HG02970 (cell line): Measurements from ENCODE around the gene APBA2.

Source experiments
- ATAC-seq: cut with Tn5 transposase; IDR thresholded peaks from one replicate; pipeline ENCODE4 v1.9.1; 2021; ENCODE audit warnings: mild to moderate bottlenecking, moderate library complexity, moderate number of reproducible peaks; ENCODE audit not compliant: unreplicated experiment, low FRiP score

The APBA2 gene

DNA sequence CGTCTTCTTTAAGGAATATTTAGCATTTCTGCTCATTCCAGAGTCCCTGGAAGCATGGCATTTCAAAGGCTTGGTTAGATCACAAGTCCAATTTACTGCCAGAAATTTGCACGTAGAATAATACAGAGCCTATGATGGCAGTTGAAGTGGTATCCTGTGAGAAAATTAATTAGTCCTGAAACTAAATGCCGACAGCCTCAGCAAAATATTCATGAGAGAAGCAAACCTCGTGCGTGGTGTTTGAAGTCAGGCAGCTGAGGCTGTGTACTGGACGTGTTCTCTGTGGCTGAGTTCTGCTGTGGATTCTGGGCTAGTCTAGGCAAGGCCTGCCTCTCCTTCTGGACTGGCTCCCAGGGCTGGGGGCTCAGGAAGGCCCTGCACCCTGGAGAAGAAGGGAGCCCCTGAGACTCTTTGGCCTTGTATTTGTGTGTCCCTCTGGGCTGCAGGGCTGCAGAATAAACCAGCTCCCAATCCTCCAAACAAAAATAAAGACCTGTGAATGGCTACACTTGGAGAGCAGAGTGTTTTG, 106.6 kb downstream of the APBA2 start:
- ATAC-seq, result no peak

DNA sequence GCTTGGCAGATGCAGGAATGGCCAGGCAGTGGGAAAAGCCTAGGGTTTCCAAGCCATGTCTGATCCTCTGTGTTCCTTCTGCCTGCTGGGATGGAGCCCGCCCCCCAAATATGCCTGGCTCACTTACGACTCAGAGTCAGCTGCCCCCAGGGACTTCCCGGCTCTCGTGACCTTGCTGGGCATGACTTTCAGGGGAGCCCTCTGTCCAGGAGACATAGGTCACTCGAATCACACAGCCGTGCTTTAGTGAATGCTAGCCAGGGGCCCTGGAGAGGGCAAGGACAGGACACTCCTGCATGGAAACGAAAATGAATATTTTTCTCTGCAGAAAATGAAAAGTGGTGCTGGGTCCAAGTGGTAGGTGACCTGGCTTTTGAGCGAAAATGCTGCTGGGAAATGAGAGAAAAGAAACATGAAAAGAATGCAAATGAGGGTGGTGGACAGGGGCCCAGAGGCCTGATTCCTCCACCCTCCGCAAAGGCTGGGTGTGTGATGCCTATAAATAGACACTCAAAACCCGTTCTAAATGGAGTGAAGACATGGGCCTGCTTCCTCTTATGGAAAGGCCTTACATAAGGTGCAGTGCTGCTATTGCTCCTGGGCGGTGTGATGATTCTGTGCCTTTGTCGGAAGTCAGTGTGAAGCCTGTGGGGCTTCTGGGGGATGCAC, 107.4 kb downstream of the APBA2 start:
- ATAC-seq, result no peak

DNA sequence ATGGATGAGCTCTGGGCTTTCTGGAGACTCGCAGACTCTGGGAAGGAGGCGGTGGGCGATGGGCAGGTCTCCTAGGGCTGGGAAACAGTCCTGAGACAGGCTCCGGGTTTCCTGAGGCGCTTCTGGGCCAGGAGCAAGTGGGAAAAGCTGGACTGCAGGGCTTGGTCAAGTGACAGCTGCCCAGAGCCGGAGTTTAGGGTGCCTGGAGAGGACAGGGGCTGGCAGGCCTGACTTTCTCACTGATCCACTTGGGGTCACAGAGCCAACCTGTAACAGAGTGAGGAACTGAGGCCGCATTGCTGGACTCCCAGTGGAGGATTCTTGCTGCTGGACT, 107.9 kb downstream of the APBA2 start:
- ATAC-seq, result no peak

DNA sequence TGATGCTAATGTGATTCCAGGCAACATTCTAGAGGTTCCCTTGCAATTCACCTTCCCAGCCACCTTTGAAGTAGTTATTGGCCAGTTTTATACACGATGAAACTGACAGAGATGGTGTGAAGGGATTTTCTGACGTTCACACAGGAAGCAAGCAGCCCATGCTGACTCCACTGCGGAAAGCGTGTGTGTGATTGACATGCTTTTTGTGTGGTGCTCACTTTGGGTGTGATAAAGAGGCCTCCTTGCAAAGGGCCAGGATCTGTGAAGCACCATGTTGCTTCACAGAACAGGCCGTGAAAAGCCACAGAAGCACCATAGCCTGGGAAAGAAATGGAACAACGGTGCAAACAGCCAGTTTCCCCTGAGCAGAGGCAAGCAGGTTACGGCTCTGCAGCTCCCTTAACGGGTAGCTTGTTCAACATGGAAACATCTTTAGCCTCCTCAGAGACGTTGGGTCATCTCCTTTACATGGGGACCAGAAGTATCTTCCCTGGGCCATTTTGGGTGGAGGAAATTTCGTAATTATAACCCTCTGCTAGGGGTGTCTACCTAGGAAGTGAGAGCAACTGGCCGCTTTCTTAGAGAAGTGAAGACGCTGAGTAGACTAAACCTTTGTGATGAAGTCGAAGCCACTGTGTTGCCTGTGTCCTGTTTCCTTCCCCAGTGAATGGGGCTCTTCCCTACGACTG, 108.5 kb downstream of the APBA2 start:
- ATAC-seq, result no peak

DNA sequence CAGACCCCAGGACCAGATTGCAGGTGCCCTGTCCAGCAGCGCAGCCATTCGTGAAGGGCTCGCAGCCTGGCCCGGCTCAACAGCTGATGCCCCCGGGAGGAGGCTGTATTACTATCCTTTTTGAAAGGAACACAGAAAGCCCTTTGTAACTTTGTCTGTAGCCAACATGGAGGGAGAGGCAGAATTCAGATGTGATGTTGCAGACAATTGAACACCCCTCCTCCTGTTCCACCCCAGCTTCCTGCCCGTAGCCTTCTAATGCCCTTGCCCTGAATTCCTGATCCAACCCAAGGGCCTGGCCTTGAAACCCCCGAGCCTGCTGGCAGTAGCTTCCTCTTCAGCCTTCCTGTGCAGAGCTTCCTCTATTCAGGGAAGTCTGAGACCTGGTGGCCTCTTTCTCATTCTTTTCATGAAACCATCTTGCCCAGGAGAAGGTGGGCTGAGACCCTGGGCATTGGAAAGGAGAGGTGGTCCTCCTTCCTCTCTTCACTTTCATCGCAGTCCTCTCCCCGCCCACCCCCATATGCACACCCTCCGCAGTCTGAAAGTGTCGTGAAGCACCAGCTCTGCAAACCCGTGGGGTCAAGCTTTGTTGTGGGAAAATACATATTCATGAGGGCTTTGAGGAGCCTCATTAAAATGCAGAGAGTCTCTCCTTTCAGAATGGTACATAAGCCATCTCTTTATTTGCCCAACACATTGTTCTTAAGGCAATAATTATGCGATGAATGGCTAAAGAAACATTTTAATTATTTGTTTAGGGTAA, 109.2 kb downstream of the APBA2 start:
- no peak for ATAC-seq

DNA sequence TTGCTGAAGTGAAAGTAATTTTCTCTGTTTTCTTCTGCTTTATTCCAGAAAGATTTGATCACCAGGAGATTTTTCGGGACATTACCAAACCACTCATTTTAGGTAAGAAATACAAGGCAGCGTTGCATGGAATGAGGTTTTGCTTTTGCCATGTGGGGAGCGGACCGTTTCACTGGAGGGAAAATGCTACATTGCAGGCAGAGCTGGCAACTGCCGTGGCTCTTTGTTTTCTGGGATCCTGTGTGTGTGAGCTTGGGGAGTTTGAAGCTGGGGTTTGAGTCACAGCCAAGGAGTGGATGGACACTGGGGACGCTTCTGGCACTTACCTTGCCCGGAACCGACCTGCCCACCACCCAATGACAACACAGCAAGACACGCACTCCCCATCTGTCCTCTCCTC, 109.9 kb downstream of the APBA2 start:
- ATAC-seq, result no peak

DNA sequence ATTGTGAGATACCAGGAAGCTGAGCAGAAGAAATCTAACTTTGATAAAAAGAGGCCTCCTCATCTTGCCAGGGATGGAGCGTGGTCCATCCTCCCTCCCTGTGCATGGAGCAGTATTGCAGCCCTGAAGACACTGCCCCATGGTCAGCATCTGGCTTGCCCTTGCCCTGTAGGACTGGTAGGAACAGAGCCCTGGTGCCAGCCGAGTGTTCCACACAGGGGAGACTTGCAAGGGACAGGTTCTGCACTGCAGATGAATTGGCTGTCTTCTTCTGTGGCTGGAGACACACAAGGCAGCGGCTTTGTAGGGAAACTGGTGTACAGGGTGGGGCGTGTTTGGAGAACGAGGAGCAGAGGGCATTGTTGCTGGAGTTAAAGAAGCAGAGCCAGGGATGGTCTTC, 110.5 kb downstream of the APBA2 start:
- no peak for ATAC-seq

DNA sequence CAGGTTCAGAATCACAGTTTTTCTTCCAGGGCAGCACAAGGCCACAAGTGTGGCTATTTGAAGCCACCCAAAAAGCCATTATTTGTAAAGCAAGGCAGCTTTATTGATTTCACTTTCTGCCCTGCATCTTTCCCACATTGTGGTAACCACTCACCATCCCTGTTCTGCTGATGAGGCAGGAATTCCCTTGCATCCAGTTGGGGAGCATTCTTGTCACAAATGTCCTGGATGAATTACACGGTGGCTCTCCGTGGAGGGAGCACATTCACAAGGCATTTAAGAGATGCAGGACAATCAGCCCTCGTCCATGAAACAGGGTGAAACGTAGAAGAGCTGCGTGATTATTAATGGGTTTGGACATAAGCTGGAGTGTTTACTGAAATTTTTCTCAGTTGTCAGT, 111.2 kb downstream of the APBA2 start:
- no peak for ATAC-seq

DNA sequence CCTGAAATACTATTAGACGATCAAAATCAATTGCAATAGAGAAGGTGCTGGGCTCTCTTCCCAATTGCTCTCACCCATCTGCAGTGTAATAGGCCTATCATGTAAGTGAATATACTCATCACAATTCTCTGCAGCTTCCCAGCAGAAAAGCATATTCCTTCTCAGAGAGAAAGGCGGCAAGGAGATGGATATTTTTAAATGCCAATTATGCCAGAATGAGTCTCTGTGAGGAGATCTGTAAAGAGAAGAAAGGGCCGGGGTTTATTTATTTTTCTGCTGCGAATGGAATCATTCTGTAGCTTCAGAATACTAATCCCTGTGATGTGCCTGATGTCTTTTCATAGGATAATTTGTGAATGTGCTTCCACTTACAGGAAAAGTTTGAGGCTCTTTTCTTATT, 112.0 kb downstream of the APBA2 start:
- ATAC-seq, result no peak

DNA sequence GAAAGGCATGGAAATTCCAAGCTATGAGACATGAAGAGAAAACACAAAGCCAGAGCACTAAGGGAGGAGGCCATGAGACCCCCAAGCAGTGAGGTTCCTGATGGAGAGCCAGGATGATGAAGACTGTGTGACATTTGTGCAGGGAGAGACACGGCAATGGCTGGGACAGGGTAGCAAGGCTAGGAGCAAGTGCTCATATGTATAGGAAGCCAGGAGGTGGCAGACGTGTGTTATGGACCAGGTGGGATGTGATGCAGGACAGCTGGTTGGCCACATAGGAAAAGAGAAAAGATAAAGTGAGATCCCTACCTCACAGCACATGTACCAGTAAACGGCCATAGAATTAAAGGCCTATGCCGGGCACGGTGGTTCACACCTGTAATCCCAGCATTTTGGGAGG, 112.7 kb downstream of the APBA2 start:
- no peak for ATAC-seq

DNA sequence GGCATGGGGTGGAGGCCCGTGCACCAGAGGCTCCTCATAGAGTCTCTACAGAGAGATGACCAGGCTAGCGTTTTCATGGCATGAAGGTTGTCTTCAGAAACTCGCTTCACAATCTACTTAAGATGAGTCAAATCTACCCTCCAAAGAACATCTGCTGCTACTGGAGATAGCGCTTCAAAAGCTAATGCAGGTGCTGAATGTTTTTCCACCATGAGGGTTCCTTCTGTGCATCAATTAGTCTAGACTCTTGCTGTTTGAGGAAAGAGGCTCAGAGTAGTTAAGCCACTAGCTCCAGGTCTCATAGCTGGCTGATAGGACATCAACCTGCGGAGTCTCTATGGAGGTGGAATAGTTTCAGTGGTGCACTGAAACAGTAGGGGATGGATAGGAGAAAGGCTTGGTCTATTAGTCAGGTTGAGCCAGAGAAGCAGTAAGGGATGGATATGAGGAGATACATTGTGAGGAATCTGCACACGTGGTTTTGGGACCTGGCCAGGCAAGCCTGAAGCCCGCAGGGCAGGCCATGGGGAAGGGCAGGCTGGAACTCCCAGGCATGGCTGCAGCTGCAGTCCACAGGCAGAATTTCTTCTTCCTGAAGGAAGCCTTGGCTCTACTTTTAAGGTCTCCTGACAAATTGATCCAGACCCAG, 117.5 kb downstream of the APBA2 start:
- no peak for ATAC-seq

DNA sequence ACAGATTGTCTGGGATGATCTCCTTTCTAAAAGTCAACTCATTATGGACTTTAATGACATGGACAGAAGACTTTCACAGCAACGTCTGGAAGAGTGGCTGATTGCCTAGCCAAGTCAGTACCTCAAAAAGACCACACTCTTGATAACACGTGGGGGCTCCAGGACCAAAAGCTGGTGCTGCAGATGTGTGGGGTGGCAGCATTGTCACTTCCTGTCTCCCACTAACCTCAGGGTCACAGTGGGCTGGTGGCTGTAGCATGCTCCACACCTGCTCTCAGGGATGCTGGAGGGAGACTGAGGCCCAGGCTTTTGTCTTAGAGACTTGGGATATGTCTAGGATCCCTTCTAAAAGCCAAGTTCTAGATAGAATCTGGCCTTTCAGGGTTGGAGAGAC, 118.1 kb downstream of the APBA2 start:
- ATAC-seq, result no peak

DNA sequence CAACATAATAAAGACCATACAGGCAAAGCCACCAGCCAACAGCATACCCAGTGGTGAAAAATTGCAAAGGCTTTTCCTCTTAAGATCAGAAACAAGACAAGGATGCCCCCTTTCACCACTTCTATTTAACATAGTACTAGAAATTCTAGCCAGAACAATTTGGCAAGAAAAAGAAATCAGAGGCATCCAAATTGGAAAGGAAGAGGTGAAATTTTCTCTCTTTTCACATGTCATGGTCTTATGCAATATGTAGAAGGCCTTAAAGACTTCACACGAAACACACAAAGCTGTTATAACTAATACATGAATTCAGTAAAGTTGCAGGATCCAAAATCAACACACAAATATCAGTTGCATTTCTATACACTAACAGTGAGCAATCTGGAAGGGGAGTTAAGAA, 120.2 kb downstream of the APBA2 start:
- ATAC-seq, result no peak

DNA sequence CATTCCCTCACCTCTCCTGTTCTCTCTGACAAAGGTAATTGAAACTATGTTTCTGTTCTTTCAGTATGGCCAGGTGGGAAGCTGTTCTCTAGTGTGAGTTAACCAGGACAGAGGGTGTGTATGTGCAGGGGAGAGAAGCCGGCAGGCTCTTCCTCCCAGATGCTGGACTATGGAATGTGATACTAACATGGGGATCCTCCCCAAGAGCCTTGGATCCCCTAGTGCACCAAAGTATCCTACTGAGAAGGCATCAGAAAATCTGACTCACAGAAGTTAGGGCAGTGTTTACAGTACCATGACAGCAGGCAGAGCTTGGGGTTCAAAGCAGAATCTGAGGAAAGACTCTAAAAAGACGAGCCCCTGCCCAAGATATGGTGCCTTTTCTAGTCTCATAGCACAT, 123.1 kb downstream of the APBA2 start:
- no peak for ATAC-seq

DNA sequence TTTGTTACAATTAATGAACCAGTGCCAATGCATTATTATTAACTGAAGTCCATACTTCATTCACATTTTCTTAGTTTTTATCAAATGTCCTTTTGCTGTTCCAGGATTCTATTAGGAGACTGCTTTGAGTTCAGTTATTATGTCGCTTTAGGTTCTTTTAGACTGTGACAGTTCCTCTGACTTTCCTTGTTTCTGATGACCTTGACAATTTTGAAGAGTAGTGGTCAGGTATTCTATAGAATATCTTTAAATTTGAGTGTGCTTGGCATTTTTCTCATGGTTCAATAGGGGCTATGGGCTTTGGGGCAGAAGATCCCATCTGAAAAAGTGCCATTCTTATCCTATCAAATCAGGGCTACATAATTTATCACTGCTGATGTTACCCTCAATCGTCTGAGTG, 126.3 kb downstream of the APBA2 start:
- ATAC-seq, result no peak

DNA sequence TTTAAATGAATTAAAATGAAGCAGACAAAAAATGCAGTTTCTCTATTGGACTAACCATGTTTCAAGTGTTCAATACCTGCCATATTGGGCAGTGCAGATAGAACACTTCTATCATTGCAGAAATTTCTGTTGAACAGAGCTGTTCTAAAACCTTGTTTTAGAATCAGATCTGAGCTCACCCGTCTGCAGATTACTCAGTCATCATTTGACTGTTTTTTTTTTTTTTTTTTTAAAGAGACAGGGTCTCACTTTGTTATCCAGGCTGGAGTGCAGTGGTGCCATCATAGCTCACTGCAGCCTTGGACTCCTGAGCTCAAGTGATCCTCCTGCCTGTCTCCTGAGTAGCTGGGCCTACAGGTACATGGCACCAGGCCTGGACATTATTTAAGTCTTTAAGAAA, 128.7 kb downstream of the APBA2 start:
- ATAC-seq, result no peak

DNA sequence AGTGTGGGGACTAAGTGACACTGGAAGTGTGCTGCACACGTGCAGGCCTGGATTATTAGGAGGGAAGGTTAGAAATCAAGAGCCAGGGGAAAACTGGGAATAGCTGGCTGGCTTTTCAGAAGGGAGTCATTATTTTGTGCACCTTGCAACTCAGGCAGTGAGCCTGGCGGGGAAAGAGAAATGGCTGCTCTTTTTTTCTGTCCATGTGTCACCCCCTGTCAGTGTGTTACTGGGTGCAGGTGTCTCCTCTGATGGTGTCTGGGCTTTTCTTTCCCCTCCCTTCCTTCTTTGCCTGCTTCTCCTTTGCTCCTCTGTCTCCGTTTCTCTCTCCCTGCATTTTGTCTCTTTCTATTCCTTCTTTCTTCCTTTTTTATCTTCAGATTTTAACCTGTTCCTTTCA, 130.7 kb downstream of the APBA2 start:
- ATAC-seq, result no peak

DNA sequence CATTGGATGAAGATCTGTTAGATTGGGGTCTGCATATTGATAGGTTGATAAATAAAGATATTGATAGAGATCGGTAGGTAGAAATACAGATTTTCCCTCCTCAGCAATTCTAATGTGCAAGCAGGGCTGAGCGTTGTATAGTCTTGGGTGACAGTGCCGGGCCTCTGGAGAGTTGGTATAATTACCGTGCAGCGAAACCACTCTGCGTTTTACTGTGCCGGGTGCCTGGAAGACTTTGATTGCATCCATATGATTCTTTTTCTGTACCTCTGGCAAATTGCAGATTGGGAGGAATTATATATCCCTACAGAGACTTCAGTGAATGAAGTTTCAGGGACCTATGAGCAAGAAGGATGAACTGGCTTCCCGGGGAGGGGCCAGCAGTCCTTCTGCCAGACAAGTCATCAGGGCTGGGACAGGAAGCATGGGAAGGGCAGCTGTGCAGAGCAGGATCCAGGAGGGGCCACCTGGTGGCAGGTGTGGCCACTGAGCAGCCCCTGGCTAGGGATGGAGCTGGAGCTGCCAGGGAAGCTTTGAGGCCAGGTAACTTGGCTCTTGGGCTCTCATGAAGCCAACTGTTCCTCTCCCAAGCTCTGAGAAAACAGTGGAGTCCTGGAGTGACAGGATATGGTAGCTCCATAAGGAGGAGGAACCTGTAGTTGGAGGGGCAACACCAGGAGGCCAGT, 132.5 kb downstream of the APBA2 start:
- ATAC-seq, result no peak

DNA sequence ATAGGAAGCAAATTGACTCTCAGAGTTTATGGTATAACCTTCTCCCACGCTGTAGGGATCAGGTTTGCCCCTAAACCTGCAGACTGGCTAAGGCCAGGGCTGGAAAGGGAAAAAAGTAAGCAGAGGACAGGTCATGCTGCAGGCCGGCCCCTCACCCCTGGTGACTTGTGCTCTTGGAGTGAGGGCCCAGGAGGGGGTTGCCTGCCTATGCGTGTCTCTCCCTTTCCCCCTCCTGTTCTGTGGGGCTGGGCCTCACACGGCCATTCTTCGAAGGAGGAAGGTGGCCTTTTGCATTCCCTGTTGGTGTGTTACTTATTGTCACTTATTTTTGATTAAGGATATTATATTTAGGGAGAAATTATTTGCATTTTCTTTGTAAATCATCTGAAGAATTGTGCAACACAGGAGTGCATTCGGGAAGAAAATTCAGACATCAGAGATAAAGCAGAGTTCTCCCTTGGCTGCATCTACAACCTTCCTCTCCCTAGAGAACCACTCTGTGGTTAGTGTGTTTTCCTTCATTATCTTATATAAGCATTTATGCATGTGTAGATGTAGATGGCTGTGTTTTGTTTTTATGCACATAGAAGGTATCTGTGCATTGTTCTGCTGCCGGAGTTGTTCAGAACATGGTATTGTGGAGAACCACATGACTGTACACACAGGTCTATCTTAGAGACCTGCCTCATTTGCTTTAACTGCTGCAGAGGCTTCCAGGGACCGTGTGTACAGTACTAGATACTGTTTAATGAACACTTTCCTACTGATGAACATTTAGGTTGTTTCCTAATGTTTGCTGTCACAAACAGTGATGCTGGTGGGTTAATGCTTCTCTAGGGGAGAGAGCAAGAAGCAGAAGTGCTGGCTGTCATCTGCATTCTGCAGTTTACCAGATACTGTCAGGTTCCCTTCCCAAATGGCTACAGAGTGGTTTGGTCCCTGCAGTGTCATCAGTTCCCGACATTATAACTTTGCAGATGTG, 133.5 kb downstream of the APBA2 start:
- no peak for ATAC-seq
